Immature natural killer cell (primary cell): Measurements from ENCODE around the gene NIT1. TPM values are rescaled to one million over a fixed set of nuclear protein-coding genes. Genes with fewer than 3 reads are reported as not detected.

ENCODE experiments used
- DNase-seq, 3 donors: peaks; one replicate each; pipeline ENCODE4 v3.0.0; 2022; ENCODE audit warnings: mixed read lengths in 1 of 3
- H3K27ac Mint-ChIP-seq, 6 donors: one replicate each; pipeline ENCODE4 v1.8.0; 2020; ENCODE audit warnings: mixed read lengths in 6 of 6, mild to moderate bottlenecking in 5 of 6, inconsistent platforms in 4 of 6, moderate library complexity in 3 of 6
- H3K27me3 Mint-ChIP-seq, 3 donors: one replicate each; pipeline ENCODE4 v1.8.0; 2020 to 2021; ENCODE audit warnings: low read depth in 3 of 3, mild to moderate bottlenecking in 3 of 3, mixed read lengths in 3 of 3, moderate library complexity in 3 of 3, inconsistent platforms in 1 of 3
- H3K36me3 Mint-ChIP-seq, 3 donors: one replicate each; pipeline ENCODE4 v1.8.0; 2020; ENCODE audit warnings: mixed read lengths in 3 of 3, inconsistent platforms in 2 of 3, mild to moderate bottlenecking in 2 of 3
- H3K4me1 Mint-ChIP-seq, 2 donors: one replicate each; pipeline ENCODE4 v1.8.0; 2020; ENCODE audit warnings: inconsistent platforms in 2 of 2, mild to moderate bottlenecking in 2 of 2, mixed read lengths in 2 of 2, moderate library complexity in 1 of 2
- H3K4me3 Mint-ChIP-seq, 5 donors: one replicate each; pipeline ENCODE4 v1.8.0; 2020; ENCODE audit warnings: mild to moderate bottlenecking in 5 of 5, mixed read lengths in 5 of 5, inconsistent platforms in 3 of 5, moderate library complexity in 3 of 5
- H3K9me3 Mint-ChIP-seq, 6 donors: one replicate each; pipeline ENCODE4 v1.8.0; 2020; ENCODE audit warnings: mild to moderate bottlenecking in 6 of 6, mixed read lengths in 6 of 6, inconsistent platforms in 4 of 6, moderate library complexity in 3 of 6
- polyA plus RNA-seq, 3 donors: library from polyadenylated mRNA; unstranded; fragments of 300-500 nt; fragmentation: Illumina TruSeq; gene quantifications; one replicate each; pipeline ENCODE4 v1.2.3, GENCODE V29; 2021

NIT1 gene
- polyA plus RNA-seq, 3 donors from 2014 or later: 17.3 to 21.9 (median 18.2) TPM

DNA sequence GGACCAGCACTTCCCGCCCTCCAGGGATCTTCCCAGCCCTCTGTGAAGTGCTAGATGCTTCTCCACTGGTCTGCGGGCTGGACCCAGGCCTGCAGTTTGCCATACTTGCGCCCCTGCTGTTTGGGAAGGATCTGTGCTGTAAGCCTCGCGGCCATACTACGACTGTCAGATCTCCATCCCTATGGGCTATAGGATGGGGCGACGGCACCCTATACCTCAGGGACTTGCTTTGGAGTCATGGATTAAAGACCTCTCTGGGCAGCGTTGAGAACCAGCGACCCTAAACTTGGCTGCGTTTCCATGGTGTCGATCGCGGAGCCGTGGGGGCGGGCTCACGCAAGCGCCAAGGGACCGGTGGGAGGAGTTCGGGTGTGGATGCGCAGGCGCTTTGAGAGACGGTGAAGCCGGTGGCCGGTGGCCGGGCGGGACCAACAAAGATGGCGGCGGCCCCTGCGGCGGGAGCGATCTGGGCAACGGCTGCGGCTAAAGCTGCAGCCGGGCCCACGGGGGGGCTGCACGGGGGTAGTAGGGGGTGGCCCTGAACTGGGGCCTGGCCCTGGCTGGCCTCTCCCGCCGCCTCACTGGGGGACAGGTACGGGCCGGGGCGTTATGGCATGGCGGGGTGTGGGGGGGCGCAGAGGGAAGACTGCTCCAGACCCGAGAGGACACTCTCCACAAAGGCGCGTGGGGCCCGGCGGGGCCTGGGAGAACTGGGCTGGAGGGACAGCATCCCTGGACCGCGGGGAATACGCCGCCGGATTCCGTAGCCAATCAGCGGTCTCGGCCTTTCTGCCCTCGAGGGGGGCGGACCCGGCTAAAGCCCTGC, 41.4 kb downstream of the NIT1 start, which contains the start of gene USP21:
USP21 (plus strand) TSS at position 414 of the 826 bp plus-strand sequence. CDS start 1,141 bp downstream, outside the sequence.
- Mint-ChIP-seq H3K36me3 (peaks cover 0 to 30% (median 10%) of the 10 kb centered on the region in 3 donors), H3K4me1 (peaks cover 48 to 76% of the 10 kb centered on the region in 2 donors), H3K4me3 (peak within 1 kb of the TSS; percentile 90 to 95 (median 93)), H3K27me3 (peaks cover 1 to 6% (median 3%) of the 10 kb centered on the region in 3 donors), H3K9me3 (no peaks in the 10 kb centered on the region), H3K27ac (peak within 1 kb of the TSS; percentile 83 to 96 (median 92))
- DNase-seq: peak; percentile 92 to 93 (median 93)

DNA sequence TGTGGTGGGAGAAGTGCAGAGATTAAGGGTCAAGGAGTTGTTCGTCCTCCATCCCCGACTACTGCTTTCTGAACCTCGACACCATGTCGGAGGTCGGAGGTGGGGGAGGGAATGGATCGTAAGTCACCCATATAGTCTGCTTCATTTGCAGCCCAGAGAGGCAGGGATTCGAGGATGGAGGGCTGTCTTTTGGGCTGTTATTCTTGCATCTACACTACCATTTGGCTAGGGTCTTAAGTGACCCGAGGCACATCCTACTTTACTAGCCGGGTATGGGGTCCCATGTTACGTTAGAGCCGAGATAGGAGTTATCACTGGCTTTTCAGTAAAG, 42.0 kb downstream of the NIT1 start:
- H3K4me1 Mint-ChIP-seq: peaks cover 44 to 75% of the 10 kb centered on the region in 2 donors
- DNase-seq: no peak
- H3K36me3 Mint-ChIP-seq: peaks cover 0 to 31% (median 10%) of the 10 kb centered on the region in 3 donors

DNA sequence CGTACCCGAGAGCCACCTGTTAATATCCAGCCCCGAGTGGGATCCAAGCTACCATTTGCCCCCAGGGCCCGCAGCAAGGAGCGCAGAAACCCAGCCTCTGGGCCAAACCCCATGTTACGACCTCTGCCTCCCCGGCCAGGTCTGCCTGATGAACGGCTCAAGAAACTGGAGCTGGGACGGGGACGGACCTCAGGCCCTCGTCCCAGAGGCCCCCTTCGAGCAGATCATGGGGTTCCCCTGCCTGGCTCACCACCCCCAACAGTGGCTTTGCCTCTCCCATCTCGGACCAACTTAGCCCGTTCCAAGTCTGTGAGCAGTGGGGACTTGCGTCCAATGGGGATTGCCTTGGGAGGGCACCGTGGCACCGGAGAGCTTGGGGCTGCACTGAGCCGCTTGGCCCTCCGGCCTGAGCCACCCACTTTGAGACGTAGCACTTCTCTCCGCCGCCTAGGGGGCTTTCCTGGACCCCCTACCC, 42.8 kb downstream of the NIT1 start:
- H3K27me3 Mint-ChIP-seq: peaks cover 3 to 5% (median 4%) of the 10 kb centered on the region in 3 donors
- no peaks in the 10 kb centered on the region for H3K9me3 Mint-ChIP-seq
- peak overlapping the region in 5 of 6 donors; percentile 10 to 88 (median 50) for H3K27ac Mint-ChIP-seq
- H3K4me3 Mint-ChIP-seq: peak overlapping the region; percentile 58 to 95 (median 93)
- no peak for DNase-seq
- H3K4me1 Mint-ChIP-seq: peaks cover 46 to 75% of the 10 kb centered on the region in 2 donors
- H3K36me3 Mint-ChIP-seq: peaks cover 0 to 26% (median 10%) of the 10 kb centered on the region in 3 donors

More for the DNA sequence above, 42.0 kb downstream of the NIT1 start:
- Mint-ChIP-seq H3K27ac (peak overlapping the region; percentile 67 to 96 (median 90)), H3K27me3 (peaks cover 1 to 5% (median 3%) of the 10 kb centered on the region in 3 donors), H3K4me3 (peak overlapping the region; percentile 90 to 95 (median 93)), H3K9me3 (no peaks in the 10 kb centered on the region)

DNA sequence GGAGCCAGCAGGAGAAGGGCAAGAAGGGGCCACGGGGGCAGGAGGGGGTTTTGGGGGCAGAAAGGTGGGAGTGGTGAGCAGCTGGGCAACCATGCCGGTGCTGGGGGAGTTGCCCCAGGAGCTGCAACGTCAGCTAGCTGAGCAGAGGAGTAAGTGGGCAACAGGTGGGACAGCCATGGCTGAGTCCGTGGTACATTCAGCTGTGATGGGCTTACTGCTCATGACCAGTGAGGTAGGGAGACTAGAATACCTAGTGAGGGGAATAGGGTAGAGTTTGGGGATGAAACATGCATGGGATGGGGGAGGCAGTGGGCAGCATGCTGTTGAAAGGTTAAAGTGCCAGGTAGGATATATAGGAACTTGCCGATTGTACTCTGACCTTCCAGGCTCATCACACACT, 43.7 kb downstream of the NIT1 start:
- peaks cover 55 to 81% of the 10 kb centered on the region in 2 donors for H3K4me1 Mint-ChIP-seq
- no peak for DNase-seq
- peaks cover 3 to 12% (median 11%) of the 10 kb centered on the region in 3 donors for H3K27me3 Mint-ChIP-seq
- H3K9me3 Mint-ChIP-seq: no peaks in the 10 kb centered on the region
- H3K36me3 Mint-ChIP-seq: peaks cover 0 to 24% (median 10%) of the 10 kb centered on the region in 3 donors
- peak overlapping the region in 2 of 5 donors; percentile 57 to 76 for H3K4me3 Mint-ChIP-seq
- H3K27ac Mint-ChIP-seq: peak overlapping the region in 3 of 6 donors; percentile 18 to 53 (median 47)

DNA sequence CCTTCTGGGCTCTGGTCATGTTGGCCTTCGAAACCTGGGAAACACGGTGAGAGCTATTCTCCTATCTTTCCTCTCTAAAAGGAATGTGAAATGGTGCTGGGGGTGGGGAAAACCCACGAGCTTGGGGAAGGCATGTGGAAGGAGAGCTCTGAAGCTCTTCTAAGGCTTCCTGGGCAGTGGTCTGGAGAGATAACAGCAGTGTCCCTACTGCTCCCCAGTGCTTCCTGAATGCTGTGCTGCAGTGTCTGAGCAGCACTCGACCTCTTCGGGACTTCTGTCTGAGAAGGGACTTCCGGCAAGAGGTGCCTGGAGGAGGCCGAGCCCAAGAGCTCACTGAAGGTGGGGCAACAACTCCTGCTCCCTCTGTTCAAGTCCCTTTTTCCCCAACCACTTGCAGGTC, 44.1 kb downstream of the NIT1 start:
- DNase-seq: no peak
- H3K9me3 Mint-ChIP-seq: no peaks in the 10 kb centered on the region
- peaks cover 3 to 12% (median 11%) of the 10 kb centered on the region in 3 donors for H3K27me3 Mint-ChIP-seq
- H3K36me3 Mint-ChIP-seq: peaks cover 0 to 21% (median 6%) of the 10 kb centered on the region in 3 donors
- peak overlapping the region in 3 of 6 donors; percentile 18 to 53 (median 47) for H3K27ac Mint-ChIP-seq
- H3K4me1 Mint-ChIP-seq: peaks cover 59 to 85% of the 10 kb centered on the region in 2 donors
- peak overlapping the region in 2 of 5 donors; percentile 9 to 57 for H3K4me3 Mint-ChIP-seq

DNA sequence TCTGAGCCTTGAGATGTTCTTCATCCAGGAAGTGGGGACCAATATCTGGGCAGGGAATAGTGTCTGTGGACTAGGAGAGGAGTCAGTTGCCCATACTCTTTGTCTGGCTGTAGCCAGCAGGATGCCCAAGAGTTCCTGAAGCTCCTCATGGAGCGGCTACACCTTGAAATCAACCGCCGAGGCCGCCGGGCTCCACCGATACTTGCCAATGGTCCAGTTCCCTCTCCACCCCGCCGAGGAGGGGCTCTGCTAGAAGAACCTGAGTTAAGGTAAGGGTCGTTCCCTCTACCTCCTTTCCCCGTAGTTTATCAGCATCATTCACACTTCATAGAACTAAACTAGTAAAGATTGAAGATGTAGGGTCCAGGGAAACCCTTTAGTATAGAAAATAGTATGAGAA, 44.9 kb downstream of the NIT1 start:
- Mint-ChIP-seq H3K36me3 (peaks cover 0 to 14% (median 0%) of the 10 kb centered on the region in 3 donors), H3K4me1 (peaks cover 67 to 88% of the 10 kb centered on the region in 2 donors), H3K27ac (peak overlapping the region in 5 of 6 donors; percentile 48 to 95 (median 62)), H3K4me3 (peak overlapping the region in 2 of 5 donors; percentile 5 to 33), H3K9me3 (no peaks in the 10 kb centered on the region), H3K27me3 (peaks cover 3 to 12% (median 11%) of the 10 kb centered on the region in 3 donors)
- no peak for DNase-seq

DNA sequence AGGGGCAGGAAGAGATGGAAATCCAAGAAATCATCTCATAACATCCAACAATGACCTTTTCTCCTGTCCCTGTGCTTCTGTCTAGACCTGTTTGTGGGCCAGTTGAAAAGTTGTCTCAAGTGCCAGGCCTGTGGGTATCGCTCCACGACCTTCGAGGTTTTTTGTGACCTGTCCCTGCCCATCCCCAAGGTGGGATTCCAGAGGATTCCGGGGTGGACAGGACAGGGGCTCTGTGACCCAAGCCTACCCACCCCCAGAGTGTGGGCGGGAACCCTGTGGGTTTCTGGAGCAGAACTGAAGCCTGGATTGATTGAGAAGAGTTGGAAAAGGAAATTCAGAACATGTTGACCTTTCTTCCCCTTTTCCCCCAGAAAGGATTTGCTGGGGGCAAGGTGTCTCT, 45.9 kb downstream of the NIT1 start:
- DNase-seq: no peak
- Mint-ChIP-seq H3K27ac (peak overlapping the region; percentile 95 to 99 (median 98)), H3K9me3 (no peaks in the 10 kb centered on the region), H3K27me3 (peaks cover 3 to 12% (median 10%) of the 10 kb centered on the region in 3 donors), H3K4me3 (peak overlapping the region in 2 of 5 donors; percentile 10 to 18), H3K36me3 (peaks cover 0 to 11% (median 0%) of the 10 kb centered on the region in 3 donors), H3K4me1 (peaks cover 67 to 85% of the 10 kb centered on the region in 2 donors)

DNA sequence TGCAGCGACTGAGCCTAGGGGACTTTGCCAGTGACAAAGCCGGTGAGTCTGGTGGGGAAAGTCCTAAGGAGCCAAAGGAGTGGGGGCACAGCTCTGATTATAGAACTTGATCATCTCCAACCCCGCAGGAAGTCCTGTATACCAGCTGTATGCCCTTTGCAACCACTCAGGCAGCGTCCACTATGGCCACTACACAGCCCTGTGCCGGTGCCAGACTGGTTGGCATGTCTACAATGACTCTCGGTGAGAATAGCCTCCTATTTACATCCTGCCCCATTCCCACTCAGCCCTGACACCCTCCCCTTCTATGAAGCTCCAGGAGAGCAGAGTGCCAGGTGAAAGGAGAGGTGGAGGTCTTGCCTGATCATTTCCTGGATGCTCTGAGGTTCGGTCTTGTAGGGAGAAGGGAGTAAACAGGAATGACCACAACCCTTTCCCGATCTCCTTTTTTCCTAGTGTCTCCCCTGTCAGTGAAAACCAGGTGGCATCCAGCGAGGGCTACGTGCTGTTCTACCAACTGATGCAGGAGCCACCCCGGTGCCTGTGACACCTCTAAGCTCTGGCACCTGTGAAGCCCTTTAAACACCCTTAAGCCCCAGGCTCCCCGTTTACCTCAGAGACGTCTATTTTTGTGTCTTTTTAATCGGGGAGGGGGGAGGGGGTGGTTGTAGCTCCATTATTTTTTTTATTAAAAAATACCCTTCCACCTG, 47.2 kb downstream of the NIT1 start:
- Mint-ChIP-seq H3K4me3 (peak overlapping the region; percentile 7 to 89 (median 61)), H3K36me3 (peaks cover 0 to 15% (median 0%) of the 10 kb centered on the region in 3 donors), H3K4me1 (peaks cover 58 to 74% of the 10 kb centered on the region in 2 donors), H3K27ac (peak overlapping the region; percentile 95 to 99 (median 98)), H3K27me3 (peaks cover 0 to 12% (median 8%) of the 10 kb centered on the region in 3 donors), H3K9me3 (no peaks in the 10 kb centered on the region)
- DNase-seq: no peak

DNA sequence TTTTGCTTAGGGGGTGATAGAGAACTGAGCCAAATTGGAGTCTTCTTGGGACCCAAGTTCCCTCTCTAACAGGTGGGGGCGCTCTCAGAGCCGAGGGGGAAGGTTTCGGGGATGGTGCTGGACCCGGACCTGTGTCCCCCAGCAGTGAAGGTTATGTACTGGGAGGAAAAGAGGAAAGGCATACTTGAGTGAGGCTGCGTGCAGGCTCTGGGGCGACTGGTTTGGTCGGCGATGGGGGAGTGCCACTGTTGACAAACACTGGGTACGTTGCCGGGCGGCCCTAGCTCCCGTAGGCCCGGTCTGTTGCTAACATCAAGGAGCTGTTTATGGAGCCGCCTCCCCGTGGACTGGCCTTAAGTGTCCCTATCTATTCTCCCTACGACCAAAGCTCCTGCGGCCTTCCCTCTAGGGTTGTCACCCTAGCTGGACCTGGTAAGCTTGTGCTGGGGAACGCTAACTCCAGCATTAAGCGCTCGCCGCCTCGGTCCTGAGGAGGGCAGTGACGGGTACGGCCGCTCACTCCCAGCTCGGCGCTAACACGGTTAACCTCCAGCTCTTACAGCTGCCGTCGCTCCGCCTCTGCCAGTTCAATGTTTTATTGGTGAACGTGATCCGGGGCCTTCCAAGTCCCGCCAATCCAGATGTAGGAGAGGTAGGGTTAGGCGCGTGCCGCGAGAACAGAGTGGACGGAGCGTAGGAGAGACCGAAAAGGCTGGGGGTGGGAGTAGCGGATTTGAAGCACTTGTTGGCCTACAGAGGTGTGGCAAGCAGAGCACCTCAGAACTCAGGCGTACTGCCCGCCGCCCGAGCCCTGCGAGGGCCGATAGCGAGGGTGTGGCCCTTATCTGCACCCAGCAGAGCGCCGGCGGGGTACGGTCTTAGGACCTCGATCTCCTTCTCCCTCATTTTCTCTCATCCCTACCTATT, 48.1 kb downstream of the NIT1 start, which contains the start of gene PPOX:
PPOX (plus strand) TSS at position 685 of the 927 bp plus-strand sequence. CDS start 422 bp downstream, outside the sequence.
- Mint-ChIP-seq H3K27me3 (peaks cover 0 to 12% (median 8%) of the 10 kb centered on the region in 3 donors), H3K9me3 (no peaks in the 10 kb centered on the region), H3K4me3 (peak within 1 kb of the TSS; percentile 89 to 96 (median 93)), H3K36me3 (peaks cover 2 to 18% (median 4%) of the 10 kb centered on the region in 3 donors), H3K4me1 (peaks cover 49 to 66% of the 10 kb centered on the region in 2 donors), H3K27ac (peak within 1 kb of the TSS; percentile 95 to 99 (median 98))
- DNase-seq: peak; percentile 94 to 95 (median 94)

DNA sequence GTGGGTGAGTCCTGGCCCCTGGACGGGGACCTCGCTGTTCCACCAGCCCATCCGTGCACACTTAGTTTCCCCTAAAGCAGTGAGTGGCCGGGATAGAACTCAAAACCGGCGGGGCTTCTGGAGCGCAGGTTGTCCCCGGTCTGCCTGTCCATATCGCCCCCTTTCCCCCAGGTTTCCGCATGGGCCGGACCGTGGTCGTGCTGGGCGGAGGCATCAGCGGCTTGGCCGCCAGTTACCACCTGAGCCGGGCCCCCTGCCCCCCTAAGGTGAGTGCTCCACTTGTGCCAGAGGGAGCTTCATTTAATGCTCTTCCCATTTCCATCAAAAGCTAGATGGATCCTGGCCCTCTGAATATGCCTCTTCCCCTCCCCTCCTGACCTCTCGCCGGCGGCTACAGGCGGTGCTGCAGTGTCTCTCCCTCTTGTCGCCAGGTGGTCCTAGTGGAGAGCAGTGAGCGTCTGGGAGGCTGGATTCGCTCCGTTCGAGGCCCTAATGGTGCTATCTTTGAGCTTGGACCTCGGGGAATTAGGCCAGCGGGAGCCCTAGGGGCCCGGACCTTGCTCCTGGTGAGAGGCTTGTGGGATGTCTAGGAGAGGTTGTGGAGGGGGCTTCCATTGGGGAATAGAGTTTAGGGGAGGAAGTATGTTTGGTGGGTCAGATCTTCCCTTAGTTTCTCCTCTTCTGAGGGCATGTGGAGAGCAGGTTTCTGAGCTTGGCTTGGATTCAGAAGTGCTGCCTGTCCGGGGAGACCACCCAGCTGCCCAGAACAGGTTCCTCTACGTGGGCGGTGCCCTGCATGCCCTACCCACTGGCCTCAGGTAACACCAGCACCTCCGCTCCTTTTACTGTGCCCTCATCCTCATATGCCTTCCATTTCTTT, 49.0 kb downstream of the NIT1 start:
- H3K4me3 Mint-ChIP-seq: peak overlapping the region; percentile 89 to 96 (median 93)
- peak overlapping the region; percentile 95 to 99 (median 98) for H3K27ac Mint-ChIP-seq
- DNase-seq: no peak
- H3K27me3 Mint-ChIP-seq: peaks cover 0 to 12% (median 9%) of the 10 kb centered on the region in 3 donors
- H3K9me3 Mint-ChIP-seq: no peaks in the 10 kb centered on the region
- H3K36me3 Mint-ChIP-seq: peaks cover 7 to 27% (median 9%) of the 10 kb centered on the region in 3 donors
- H3K4me1 Mint-ChIP-seq: peaks cover 48 to 57% of the 10 kb centered on the region in 2 donors

DNA sequence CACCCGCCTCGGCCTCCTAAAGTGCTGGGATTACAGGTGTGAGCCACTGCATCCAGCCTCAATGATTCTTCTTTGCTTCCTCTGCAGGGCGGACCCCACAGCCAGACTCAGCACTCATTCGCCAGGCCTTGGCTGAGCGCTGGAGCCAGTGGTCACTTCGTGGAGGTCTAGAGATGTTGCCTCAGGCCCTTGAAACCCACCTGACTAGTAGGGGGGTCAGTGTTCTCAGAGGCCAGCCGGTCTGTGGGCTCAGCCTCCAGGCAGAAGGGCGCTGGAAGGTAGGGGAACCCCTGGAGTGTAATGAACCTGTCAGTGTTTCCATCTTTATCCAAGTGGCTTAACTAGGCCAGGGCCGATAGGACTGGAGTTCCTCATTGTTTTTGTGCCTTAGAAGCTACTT, 51.0 kb downstream of the NIT1 start:
- Mint-ChIP-seq H3K36me3 (peaks cover 10 to 38% (median 20%) of the 10 kb centered on the region in 3 donors), H3K4me1 (peaks cover 40 to 51% of the 10 kb centered on the region in 2 donors), H3K4me3 (peak overlapping the region in 1 of 5 donors; percentile 41), H3K27me3 (peaks cover 0 to 11% (median 7%) of the 10 kb centered on the region in 3 donors), H3K27ac (peak overlapping the region in 1 of 6 donors; percentile 43), H3K9me3 (no peaks in the 10 kb centered on the region)
- DNase-seq: no peak
